Immature natural killer cell (primary cell): Measurements from ENCODE around the gene MYO1A. TPM values are rescaled to one million over a fixed set of nuclear protein-coding genes. Genes with fewer than 3 reads are reported as not detected.
A peak's percentile ranks its signal among the peaks of the same experiment; 100 is the strongest.

Experiments
- DNase-seq, 3 donors: peaks; one replicate each; pipeline ENCODE4 v3.0.0; 2022; ENCODE audit warnings: mixed read lengths in 1 of 3
- H3K27ac Mint-ChIP-seq, 6 donors: one replicate each; pipeline ENCODE4 v1.8.0; 2020; ENCODE audit warnings: mixed read lengths in 6 of 6, mild to moderate bottlenecking in 5 of 6, inconsistent platforms in 4 of 6, moderate library complexity in 3 of 6
- H3K27me3 Mint-ChIP-seq, 3 donors: one replicate each; pipeline ENCODE4 v1.8.0; 2020 to 2021; ENCODE audit warnings: low read depth in 3 of 3, mild to moderate bottlenecking in 3 of 3, mixed read lengths in 3 of 3, moderate library complexity in 3 of 3, inconsistent platforms in 1 of 3
- H3K36me3 Mint-ChIP-seq, 3 donors: one replicate each; pipeline ENCODE4 v1.8.0; 2020; ENCODE audit warnings: mixed read lengths in 3 of 3, inconsistent platforms in 2 of 3, mild to moderate bottlenecking in 2 of 3
- H3K4me1 Mint-ChIP-seq, 2 donors: one replicate each; pipeline ENCODE4 v1.8.0; 2020; ENCODE audit warnings: inconsistent platforms in 2 of 2, mild to moderate bottlenecking in 2 of 2, mixed read lengths in 2 of 2, moderate library complexity in 1 of 2
- H3K4me3 Mint-ChIP-seq, 5 donors: one replicate each; pipeline ENCODE4 v1.8.0; 2020; ENCODE audit warnings: mild to moderate bottlenecking in 5 of 5, mixed read lengths in 5 of 5, inconsistent platforms in 3 of 5, moderate library complexity in 3 of 5
- H3K9me3 Mint-ChIP-seq, 6 donors: one replicate each; pipeline ENCODE4 v1.8.0; 2020; ENCODE audit warnings: mild to moderate bottlenecking in 6 of 6, mixed read lengths in 6 of 6, inconsistent platforms in 4 of 6, moderate library complexity in 3 of 6
- polyA plus RNA-seq, 3 donors: library from polyadenylated mRNA; unstranded; fragments of 300-500 nt; fragmentation: Illumina TruSeq; gene quantifications; one replicate each; pipeline ENCODE4 v1.2.3, GENCODE V29; 2021

The MYO1A gene
- polyA plus RNA-seq, 3 donors from 2014 or later, result not detected

DNA sequence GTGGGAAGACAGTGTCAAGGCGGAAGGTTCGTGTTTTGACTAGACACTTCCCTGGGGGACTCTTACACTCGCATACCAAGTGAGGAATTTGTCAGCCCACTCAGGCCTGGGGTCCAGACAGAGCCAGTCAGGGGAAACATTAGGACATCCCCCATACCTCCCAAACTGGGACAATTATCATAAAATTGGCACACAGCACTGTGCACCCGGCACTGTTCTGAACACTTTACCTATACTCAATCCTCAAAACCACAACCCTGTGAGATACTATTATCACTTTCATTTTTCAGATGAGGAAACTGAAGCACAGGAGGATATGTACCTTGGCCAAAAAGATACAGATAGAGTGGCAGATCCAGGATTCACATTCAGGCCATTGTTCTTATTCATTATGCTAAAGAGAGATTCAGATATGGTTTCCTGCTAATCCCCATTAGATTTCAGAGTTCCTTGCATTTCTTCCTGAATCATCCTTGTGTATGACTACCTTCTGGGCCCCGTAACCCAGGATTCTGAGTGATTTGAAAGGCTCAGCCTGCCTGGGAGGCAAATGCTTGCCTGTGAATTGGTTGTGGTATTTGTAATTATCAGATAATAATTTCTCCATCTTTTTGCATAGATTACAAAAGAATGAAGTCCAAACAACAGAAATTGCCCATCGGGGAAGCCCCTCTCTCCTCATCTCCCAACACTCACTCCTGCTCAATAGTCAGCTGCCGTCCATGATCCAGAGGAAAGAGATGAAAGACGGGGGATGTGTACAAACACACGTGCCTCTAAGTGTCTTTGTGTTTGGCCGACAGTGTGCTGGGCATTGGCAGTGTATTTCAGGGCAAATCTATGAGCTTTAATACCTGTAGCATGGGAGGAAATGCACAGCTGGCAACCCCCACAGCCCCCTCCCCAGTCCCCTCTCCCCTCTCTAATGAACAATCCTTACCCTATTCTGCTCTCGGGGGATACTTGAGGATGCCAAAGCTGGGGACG lies 38.2 kb downstream of the MYO1A start:
- no peaks in the 10 kb centered on the region for H3K36me3 Mint-ChIP-seq
- peaks cover 12 to 16% of the 10 kb centered on the region in 2 donors for H3K4me1 Mint-ChIP-seq
- no peaks in the 10 kb centered on the region for H3K9me3 Mint-ChIP-seq
- peaks cover 3 to 14% (median 8%) of the 10 kb centered on the region in 3 donors for H3K27me3 Mint-ChIP-seq
- no peak for DNase-seq
- no peak overlapping the region for H3K4me3 Mint-ChIP-seq
- no peak overlapping the region for H3K27ac Mint-ChIP-seq

DNA sequence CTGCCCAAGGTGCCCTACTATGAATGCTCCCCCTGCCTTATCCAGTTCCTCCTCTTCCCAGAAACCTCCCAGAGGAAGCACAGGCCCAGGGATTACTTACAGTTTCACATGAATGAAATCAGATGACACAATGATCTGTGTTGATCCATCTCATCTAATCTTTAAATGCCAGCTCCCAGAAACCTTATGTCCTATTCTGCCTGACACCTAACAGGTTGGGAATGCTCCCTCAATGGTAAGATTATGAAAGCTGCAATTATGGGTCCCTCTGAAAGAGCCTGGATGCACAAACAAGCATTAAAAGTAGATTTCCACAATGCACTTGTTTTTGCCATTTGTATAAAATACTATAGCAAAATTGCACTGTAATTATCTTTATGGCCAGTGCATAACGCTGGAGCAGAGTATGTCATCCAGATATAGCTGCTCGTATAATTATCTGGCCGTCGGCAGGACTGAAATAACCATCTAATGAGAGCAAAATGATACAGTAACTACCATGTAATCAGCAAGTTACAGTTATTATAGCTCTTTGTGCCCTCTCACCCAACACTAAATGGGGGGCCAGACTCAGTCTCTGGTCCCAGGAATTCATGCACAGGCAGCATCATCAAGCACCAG lies 39.2 kb downstream of the MYO1A start:
- Mint-ChIP-seq H3K9me3 (no peaks in the 10 kb centered on the region), H3K27ac (no peak overlapping the region), H3K27me3 (peaks cover 5 to 16% (median 8%) of the 10 kb centered on the region in 3 donors), H3K4me1 (peaks cover 16 to 22% of the 10 kb centered on the region in 2 donors), H3K4me3 (no peak overlapping the region), H3K36me3 (no peaks in the 10 kb centered on the region)
- no peak for DNase-seq

DNA sequence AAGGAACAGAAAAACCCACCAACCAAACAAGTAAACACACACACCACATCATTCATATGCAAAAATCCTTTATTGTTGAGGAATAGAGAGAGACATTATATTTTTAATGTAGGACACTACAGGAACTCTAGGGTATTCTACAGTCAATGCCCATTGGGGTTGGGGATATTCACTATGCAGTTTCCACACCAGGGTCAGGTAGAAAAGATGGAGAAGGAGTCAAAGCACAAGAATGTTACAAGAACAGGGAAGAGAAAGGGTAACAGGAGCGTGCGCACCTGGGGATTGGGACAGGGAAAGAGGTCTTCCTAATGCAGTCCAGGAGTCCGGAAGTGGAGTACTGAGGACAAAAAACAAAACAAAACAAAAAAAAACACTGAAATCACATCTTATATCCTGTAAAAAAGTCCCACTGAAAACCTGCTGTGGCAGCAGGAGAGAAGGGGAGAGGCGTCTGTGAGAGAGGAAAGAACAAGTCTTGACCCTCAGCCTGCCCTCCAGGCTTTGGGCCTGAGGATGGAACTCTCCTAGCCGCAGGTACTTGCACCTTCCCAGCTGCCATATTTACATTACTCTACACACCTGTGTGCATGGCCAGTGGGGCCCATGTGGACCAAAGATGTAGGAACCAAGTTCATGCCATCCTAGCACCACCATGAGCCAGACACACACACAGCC lies 39.8 kb downstream of the MYO1A start:
- Mint-ChIP-seq H3K9me3 (no peaks in the 10 kb centered on the region), H3K36me3 (no peaks in the 10 kb centered on the region), H3K4me1 (peaks cover 23 to 28% of the 10 kb centered on the region in 2 donors), H3K27me3 (peaks cover 3 to 12% (median 5%) of the 10 kb centered on the region in 3 donors), H3K27ac (no peak overlapping the region), H3K4me3 (no peak overlapping the region)
- DNase-seq, result no peak

GRCh38 chr12:57008178-57008577 lies 41.8 kb downstream of the MYO1A start:
- peaks cover 31 to 45% of the 10 kb centered on the region in 2 donors for H3K4me1 Mint-ChIP-seq
- peak overlapping the region in 3 of 5 donors; percentile 48 to 90 (median 88) for H3K4me3 Mint-ChIP-seq

GRCh38 chr12:57006809-57007475 lies 43.0 kb downstream of the MYO1A start:
- peak overlapping the region; percentile 88 to 92 (median 89) for H3K4me3 Mint-ChIP-seq
- peak overlapping the region; percentile 85 to 92 (median 88) for H3K27ac Mint-ChIP-seq

More at GRCh38 chr12:57008178-57008577, 41.8 kb downstream of the MYO1A start:
- Mint-ChIP-seq H3K27ac (peak overlapping the region in 5 of 6 donors; percentile 12 to 51 (median 29)), H3K36me3 (peaks cover 4 to 12% (median 4%) of the 10 kb centered on the region in 3 donors), H3K9me3 (no peaks in the 10 kb centered on the region), H3K27me3 (peaks cover 2 to 9% (median 5%) of the 10 kb centered on the region in 3 donors)
- peak; percentile 7 to 39 (median 15) for DNase-seq

GRCh38 chr12:57005980-57006808 lies 43.7 kb downstream of the MYO1A start, which contains the start of gene ZBTB39:
Gene ZBTB39, minus strand, starts transcription at chr12:57006546. Its CDS starts 1,629 bp downstream, at chr12:57004917.
- Mint-ChIP-seq H3K36me3 (peaks cover 8 to 21% (median 8%) of the 10 kb centered on the region in 3 donors), H3K4me3 (peak within 1 kb of the TSS; percentile 89 to 93 (median 93)), H3K9me3 (no peaks in the 10 kb centered on the region), H3K27ac (peak within 1 kb of the TSS; percentile 85 to 95 (median 91)), H3K4me1 (peaks cover 37 to 59% of the 10 kb centered on the region in 2 donors), H3K27me3 (peaks cover 2 to 6% (median 3%) of the 10 kb centered on the region in 3 donors)
- peak; percentile 64 to 75 (median 72) for DNase-seq

More at GRCh38 chr12:57006809-57007475, 43.0 kb downstream of the MYO1A start:
- Mint-ChIP-seq H3K4me1 (peaks cover 34 to 53% of the 10 kb centered on the region in 2 donors), H3K27me3 (peaks cover 2 to 6% (median 3%) of the 10 kb centered on the region in 3 donors), H3K36me3 (peaks cover 4 to 21% (median 8%) of the 10 kb centered on the region in 3 donors), H3K9me3 (no peaks in the 10 kb centered on the region)
- DNase-seq, result no peak

- peaks cover 37 to 73% of the 10 kb centered on the region in 2 donors for H3K4me1 Mint-ChIP-seq
- DNase-seq, result no peak
- H3K36me3 Mint-ChIP-seq, result peaks cover 8 to 24% (median 8%) of the 10 kb centered on the region in 3 donors
- H3K9me3 Mint-ChIP-seq, result no peaks in the 10 kb centered on the region
- peak overlapping the region in 2 of 6 donors; percentile 85 to 95 for H3K27ac Mint-ChIP-seq
- H3K27me3 Mint-ChIP-seq, result peaks cover 2 to 6% (median 3%) of the 10 kb centered on the region in 3 donors
- peak overlapping the region in 4 of 5 donors; percentile 89 to 93 (median 92) for H3K4me3 Mint-ChIP-seq
Observed at GRCh38 chr12:57004651-57005050, 45.3 kb downstream of the MYO1A start.

- peak overlapping the region in 1 of 5 donors; percentile 11 for H3K4me3 Mint-ChIP-seq
- peaks cover 8 to 27% (median 13%) of the 10 kb centered on the region in 3 donors for H3K36me3 Mint-ChIP-seq
- H3K9me3 Mint-ChIP-seq, result no peaks in the 10 kb centered on the region
- H3K27me3 Mint-ChIP-seq, result peaks cover 2 to 6% (median 3%) of the 10 kb centered on the region in 3 donors
- DNase-seq, result no peak
- no peak overlapping the region for H3K27ac Mint-ChIP-seq
- peaks cover 41 to 86% of the 10 kb centered on the region in 2 donors for H3K4me1 Mint-ChIP-seq
Observed at GRCh38 chr12:57003395-57003794, 46.5 kb downstream of the MYO1A start.

GRCh38 chr12:57001448-57001906 lies 48.5 kb downstream of the MYO1A start:
- no peak overlapping the region for H3K4me3 Mint-ChIP-seq

DNA sequence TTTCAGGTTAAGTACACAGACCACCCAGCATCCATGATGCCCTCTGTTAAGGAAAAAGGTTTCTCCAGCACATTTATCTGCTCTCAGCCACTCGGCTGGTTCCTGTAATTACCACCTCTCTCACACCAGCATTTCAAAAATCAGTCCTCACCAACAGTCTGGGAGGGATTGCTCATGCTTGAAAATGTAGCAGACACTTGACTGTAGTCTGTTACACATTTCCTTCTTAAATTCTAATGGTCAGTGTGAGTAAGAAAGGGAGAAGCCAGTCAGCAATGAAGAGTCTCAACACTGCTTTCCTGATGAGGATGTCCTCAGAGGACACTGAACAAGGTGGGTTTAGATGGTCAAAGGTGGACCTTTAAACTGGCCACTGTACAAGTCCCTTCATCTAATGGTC lies 49.5 kb downstream of the MYO1A start:
- Mint-ChIP-seq H3K36me3 (peaks cover 8 to 30% (median 20%) of the 10 kb centered on the region in 3 donors), H3K9me3 (no peaks in the 10 kb centered on the region), H3K27me3 (peaks cover 0 to 1% (median 0%) of the 10 kb centered on the region in 3 donors), H3K27ac (peak overlapping the region in 1 of 6 donors; percentile 10), H3K4me1 (peaks cover 21 to 61% of the 10 kb centered on the region in 2 donors), H3K4me3 (no peak overlapping the region)
- no peak for DNase-seq

More at GRCh38 chr12:57001448-57001906, 48.5 kb downstream of the MYO1A start:
- DNase-seq, result peak; percentile 40 to 52 (median 48)
- peaks cover 0 to 1% (median 0%) of the 10 kb centered on the region in 3 donors for H3K27me3 Mint-ChIP-seq
- H3K9me3 Mint-ChIP-seq, result no peaks in the 10 kb centered on the region
- peaks cover 8 to 30% (median 13%) of the 10 kb centered on the region in 3 donors for H3K36me3 Mint-ChIP-seq
- H3K27ac Mint-ChIP-seq, result no peak overlapping the region
- peaks cover 27 to 67% of the 10 kb centered on the region in 2 donors for H3K4me1 Mint-ChIP-seq

- H3K36me3 Mint-ChIP-seq, result peaks cover 12 to 30% (median 23%) of the 10 kb centered on the region in 3 donors
- peaks cover 0 to 1% (median 0%) of the 10 kb centered on the region in 3 donors for H3K27me3 Mint-ChIP-seq
- H3K9me3 Mint-ChIP-seq, result no peaks in the 10 kb centered on the region
- no peak overlapping the region for H3K27ac Mint-ChIP-seq
- no peak overlapping the region for H3K4me3 Mint-ChIP-seq
- no peak for DNase-seq
- H3K4me1 Mint-ChIP-seq, result peaks cover 13 to 51% of the 10 kb centered on the region in 2 donors
Observed at GRCh38 chr12:56999456-56999855, 50.5 kb downstream of the MYO1A start.

DNA sequence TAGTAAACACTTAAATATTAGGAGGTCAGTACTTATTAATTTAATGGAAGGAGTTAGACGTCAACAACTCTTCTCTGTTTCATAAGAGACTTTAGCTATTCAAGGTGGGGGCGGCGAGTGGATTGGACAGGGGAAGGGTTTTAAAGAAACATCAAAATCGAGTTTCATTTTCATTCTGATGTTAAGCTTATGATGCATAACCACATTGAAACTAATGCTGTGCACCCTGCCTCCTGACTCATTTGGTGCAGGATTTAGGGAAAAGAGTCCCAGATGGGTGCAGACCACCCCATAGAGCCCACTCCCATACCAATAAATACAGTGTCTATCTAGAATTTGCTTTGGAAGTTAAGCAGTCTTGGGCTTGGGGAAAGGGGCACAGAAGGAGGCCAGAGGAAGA lies 50.9 kb downstream of the MYO1A start:
- Mint-ChIP-seq H3K36me3 (peaks cover 12 to 26% (median 20%) of the 10 kb centered on the region in 3 donors), H3K4me1 (peaks cover 11 to 46% of the 10 kb centered on the region in 2 donors), H3K4me3 (no peak overlapping the region), H3K27me3 (peaks cover 0 to 1% (median 0%) of the 10 kb centered on the region in 3 donors), H3K9me3 (no peaks in the 10 kb centered on the region), H3K27ac (no peak overlapping the region)
- no peak for DNase-seq
